ENCODE data around the gene CCDC12. TPM values are rescaled to one million over a fixed set of nuclear protein-coding genes. Genes with fewer than 3 reads are reported as not detected.
A peak's percentile ranks its signal among the peaks of the same experiment; 100 is the strongest.

Gene CCDC12
- total and polyA plus RNA-seq, 9 of the 15 experiments (the other 6 are each of a cell fraction or from before 2014, with no cell fraction given): 8.9 to 201 (median 86.9) TPM

GRCh38 chr3:46971742-46972141 is 4.8 kb downstream of the CCDC12 start:
- Histone ChIP-seq H3K9ac (ENCODE audit: insufficient read depth in 1 of 2, low read depth in 2 of 2, low read length in 2 of 2) (peak overlapping the region in 1 of 2 experiments; percentile 53; a peak in 1 of 4 replicates), H3K79me2 (ENCODE audit: control insufficient read depth, insufficient read depth, low read length) (peaks cover 97% of the 10 kb centered on the region), H4K20me1 (replicated peaks; ENCODE audit: control insufficient read depth, insufficient read depth, low read length) (peaks cover 56% of the 10 kb centered on the region), H3K9me3 (replicated peaks; ENCODE audit: control insufficient read depth, insufficient read depth, low read depth, low read length) (no peaks in the 10 kb centered on the region), H3K36me3 (ENCODE audit: control insufficient read depth, insufficient read depth, low read length) (peaks cover 65% of the 10 kb centered on the region), H3K27ac (ENCODE audit: extremely low read depth, low read depth, low read length) (peak overlapping the region; percentile 8; the same call in 1 of the 3 replicates), H2AFZ (ENCODE audit: low read depth, low read length) (no peak overlapping the region), H3K4me2 (ENCODE audit: insufficient read depth, low read length) (peak overlapping the region; percentile 47), H3K4me3 (no peak overlapping the region), H3K4me1 (replicated peaks in 1 of 2; ENCODE audit: control insufficient read depth in 2 of 2, insufficient read depth in 2 of 2, low read length in 2 of 2) (peaks cover 45 to 54% of the 10 kb centered on the region in 2 experiments), H3K27me3 (ENCODE audit: control insufficient read depth in 2 of 2, insufficient read depth in 2 of 2, low read length in 2 of 2) (no peaks in the 10 kb centered on the region), H3K9me1 (ENCODE audit: control insufficient read depth, insufficient read depth, low read length) (peaks cover 37% of the 10 kb centered on the region)
- POLR2A ChIA-PET: interaction anchor here (1.1 to 6.2 kb wide), 2 partner anchors 14 to 19 kb away, joined by 3 to 55 read pairs; no protein-coding TSS in a partner anchor
- WGBS (ENCODE audit: insufficient coverage, low coverage, missing lambda C conversion rate): 0% methylated on average over 1 of the region's 1 CpG
- no TSS peak for BruUV-seq (replicated peaks)
- intact Hi-C loops (cut with micrococcal nuclease): no loop called here
- CTCF ChIA-PET (ENCODE audit: low intra/inter-chr PET ratio): no interaction called here
- in situ Hi-C loops (cut with MboI): no loop called here
- ATAC-seq: peak; percentile 38
- peak in 2 of 4 experiments; percentile 73 to 83 for DNase-seq (ENCODE audit: extremely low read depth in 1 of 4, low spot score in 3 of 4)
- peak; percentile 93 for FAIRE-seq
- TF ChIP-seq DPF2 (IDR thresholded peaks at IDR 0.05) (peak; percentile 87), MTA2 (IDR thresholded peaks at IDR 0.05; ENCODE audit: low read depth) (peak; percentile 46; the same call in 1 of the 2 replicates), CEBPG (CRISPR knock-in tag; IDR thresholded peaks at IDR 0.05) (no peak), CEBPG (tag; conservative IDR thresholded peaks at IDR 0.05 in 1 of 2, IDR thresholded peaks at IDR 0.05 in 1 of 2) (no peak), SMARCA4 (IDR thresholded peaks at IDR 0.05) (peak; percentile 88), CTCFL (IDR thresholded peaks at IDR 0.05; ENCODE audit: borderline replicate concordance, insufficient read depth, low read depth, low read length, poor library complexity, severe bottlenecking) (no peak), TAL1 (IDR thresholded peaks at IDR 0.05) (peak; percentile 74), SMARCA5 (IDR thresholded peaks at IDR 0.05) (no peak), CXXC5 (CRISPR knock-in tag; IDR thresholded peaks at IDR 0.05) (0 out of 2 replicates have a peak, but pooled peaks have one; percentile 24), ETV1 (tag; conservative IDR thresholded peaks at IDR 0.05; ENCODE audit: low read depth) (peak; percentile 79), ZNF384 (IDR thresholded peaks at IDR 0.05; ENCODE audit: low read depth, low read length) (no peak), SMARCC2 (IDR thresholded peaks at IDR 0.05; ENCODE audit: low read depth) (peak; percentile 65; the same call in 1 of the 2 replicates), SMARCE1 (IDR thresholded peaks at IDR 0.05) (peak; percentile 69; the same call in 1 of the 2 replicates), CBFA2T2 (conservative IDR thresholded peaks at IDR 0.05) (peak; percentile 66), BRCA1 (IDR thresholded peaks at IDR 0.05) (no peak), BRCA1 (CRISPR knock-in tag; IDR thresholded peaks at IDR 0.05) (no peak), MAZ (CRISPR knock-in tag; conservative IDR thresholded peaks at IDR 0.05 in 1 of 2, IDR thresholded peaks at IDR 0.05 in 1 of 2) (peak in 1 of 2 experiments; percentile 29; a peak in 1 of 4 replicates), VEZF1 (CRISPR knock-in tag; IDR thresholded peaks at IDR 0.05) (peak; percentile 51), RB1 (IDR thresholded peaks at IDR 0.05; ENCODE audit: low read depth) (0 out of 2 replicates have a peak, but pooled peaks have one; percentile 11)
